Measurements from ENCODE around the gene STON1.

DNA sequence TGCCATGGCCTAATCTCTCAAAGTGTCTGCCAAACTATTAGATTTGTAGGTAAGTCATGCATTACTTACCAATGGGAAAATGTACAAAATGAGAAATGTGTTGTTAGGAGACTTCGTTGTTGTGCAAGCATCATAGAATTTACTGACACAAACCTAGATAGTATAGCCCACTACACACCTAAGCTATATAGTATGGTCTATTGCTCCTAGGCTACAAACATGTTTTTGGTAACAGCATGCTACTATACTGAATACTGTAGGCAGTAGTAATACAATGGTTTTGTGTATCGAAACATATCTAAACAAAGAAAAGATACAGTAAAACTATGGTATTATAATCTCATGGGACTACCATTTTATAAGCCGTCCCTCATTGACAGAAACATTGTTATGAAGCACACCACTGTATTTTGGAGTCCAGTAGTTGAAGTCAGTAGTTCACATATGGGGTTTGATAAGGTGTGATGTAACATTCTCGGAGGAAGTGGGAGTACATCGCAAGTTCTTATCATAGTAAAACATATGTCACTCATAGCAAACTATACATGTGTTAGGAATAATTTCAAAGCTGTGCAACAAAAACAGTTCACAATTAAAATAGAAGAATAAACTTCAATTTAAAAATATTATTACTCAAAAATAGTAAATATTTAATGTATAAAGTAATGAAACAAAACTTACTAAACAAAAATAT is 75.7 kb downstream of the STON1 start:
- TF ChIP-seq POLR2A (IDR thresholded peaks at IDR 0.05; ENCODE audit: low read depth, low read length) (no peak), POLR2AphosphoS5 (IDR thresholded peaks at IDR 0.05; ENCODE audit: low read depth, low read length) (no peak)

Data from GM12891 (cell line).